ENCODE data around the gene ZNF552.

Gene ZNF552

GRCh38 chr19:57779220-57779845 lies 35.4 kb downstream of the ZNF552 start:
- in situ Hi-C loops (cut with MboI; ENCODE audit: low sequenced_read_pairs): no loop called here

- in situ Hi-C loops (cut with MboI; ENCODE audit: low sequenced_read_pairs): no loop called here
These were observed 36.4 kb downstream of the ZNF552 start for GRCh38 chr19:57778336-57778735.

- in situ Hi-C loops (cut with MboI; ENCODE audit: low sequenced_read_pairs): no loop called here
These were observed 37.9 kb downstream of the ZNF552 start for GRCh38 chr19:57776764-57777296.

DNA sequence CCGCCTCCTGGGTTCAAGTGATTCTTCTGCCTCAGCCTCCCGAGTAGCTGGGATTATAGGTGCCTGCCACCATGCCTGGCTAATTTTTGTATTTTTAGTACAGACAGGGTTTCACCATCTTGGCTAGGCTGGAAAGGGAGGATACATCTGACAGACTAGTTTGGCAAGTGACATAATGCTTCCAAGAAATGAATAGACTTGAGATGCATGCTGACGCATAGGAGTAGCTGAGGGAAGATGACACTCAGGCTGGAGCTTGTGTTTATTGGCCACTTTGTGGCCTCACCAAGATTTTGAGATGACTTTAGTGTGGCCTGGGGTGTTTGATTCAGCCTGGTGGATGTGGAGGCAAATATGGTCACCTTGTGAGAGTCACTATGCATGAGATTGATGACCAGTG lies 41.2 kb downstream of the ZNF552 start:
- in situ Hi-C loops (cut with MboI; ENCODE audit: low sequenced_read_pairs): no loop called here

DNA sequence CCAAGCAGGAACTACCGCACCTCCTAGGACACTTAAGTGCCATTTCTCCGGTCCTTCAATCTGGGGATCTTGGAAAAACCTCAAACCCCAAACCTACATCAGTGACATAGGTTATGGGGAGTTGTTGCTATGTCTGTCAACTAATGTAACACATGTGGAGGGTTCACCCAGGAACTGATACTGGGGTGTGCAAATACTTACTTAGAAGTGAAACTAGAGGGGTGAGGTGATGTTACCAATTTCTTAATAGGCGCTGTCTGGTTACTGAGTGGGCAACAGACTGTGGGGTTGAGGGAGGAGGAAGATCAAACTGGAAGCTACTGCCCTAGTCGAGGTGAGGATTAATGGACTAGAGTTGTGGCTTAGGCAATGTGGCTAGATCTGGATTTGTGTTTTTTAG lies 43.3 kb downstream of the ZNF552 start:
- in situ Hi-C loops (cut with MboI; ENCODE audit: low sequenced_read_pairs): no loop called here

- in situ Hi-C loops (cut with MboI; ENCODE audit: low sequenced_read_pairs): no loop called here
These were observed 45.2 kb downstream of the ZNF552 start, which contains the start of gene ZNF586 for GRCh38 chr19:57769345-57770131. ZNF586 (plus strand) TSS chr19:57769676; CDS start chr19:57769843, 167 bp downstream.

GRCh38 chr19:57759096-57759495 lies 55.6 kb downstream of the ZNF552 start:
- in situ Hi-C loops (cut with MboI; ENCODE audit: low sequenced_read_pairs): no loop called here

DNA sequence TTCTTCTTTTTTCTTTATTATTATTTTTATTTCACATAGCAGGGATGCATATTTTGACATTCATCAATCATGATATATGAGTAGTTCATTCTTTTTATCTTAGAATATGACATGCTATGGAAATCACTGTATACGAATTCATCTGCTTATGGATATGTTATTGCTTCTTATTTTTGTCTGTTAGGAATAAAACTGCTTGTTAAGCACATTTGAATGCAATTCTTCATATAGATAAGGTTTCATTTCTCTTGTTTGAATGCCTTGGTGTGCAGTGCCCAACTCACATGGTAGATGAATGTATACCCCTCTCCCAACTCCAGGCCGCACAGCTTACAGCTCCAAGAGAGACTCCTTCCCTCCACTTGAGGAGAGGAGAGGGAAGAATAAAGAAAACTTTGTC lies 56.8 kb downstream of the ZNF552 start:
- in situ Hi-C loops (cut with MboI; ENCODE audit: low sequenced_read_pairs): no loop called here
